Sigmoid colon (tissue), 3 donors: ENCODE data around the gene ADGRF3.

Source experiments
- POLR2A ChIP-seq, 2 donors: fragments of 450-650 bp; IDR thresholded peaks; one replicate each; pipeline ENCODE4 v1.6.1; 2016; ENCODE audit warnings: antibody characterized with exemption in 2 of 2, mild to moderate bottlenecking in 2 of 2, moderate library complexity in 2 of 2
- TF ChIP-seq, protein P1 (sequence below), 4 experiments: fragments of 450-650 bp in 3 of 4; fragments of 200-600 bp in 1 of 4; IDR thresholded peaks; one replicate each; pipeline ENCODE4 v1.5.1; 2016 to 2019; ENCODE audit warnings: antibody characterized with exemption in 4 of 4, mild to moderate bottlenecking in 3 of 4, moderate library complexity in 2 of 4

DNA sequence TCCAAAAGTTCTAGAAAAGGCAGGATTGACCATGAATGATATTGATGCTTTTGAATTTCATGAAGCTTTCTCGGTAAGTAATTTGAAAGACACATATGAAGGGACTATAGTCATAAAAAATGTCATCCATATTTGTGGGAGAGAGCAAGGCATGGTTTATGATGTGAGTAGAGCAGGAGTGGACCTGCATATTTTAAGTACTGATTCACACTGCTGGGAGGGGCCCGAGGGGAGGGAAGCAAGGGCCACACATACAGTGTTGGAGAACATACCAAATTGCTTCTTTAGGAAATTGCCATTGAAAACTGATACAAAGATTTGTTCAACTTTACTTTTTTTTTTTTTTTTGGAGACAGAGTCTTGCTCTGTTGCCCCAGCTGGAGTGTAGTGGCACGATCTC lies 62.5 kb downstream of the ADGRF3 start:
- TF ChIP-seq, protein P1, sequence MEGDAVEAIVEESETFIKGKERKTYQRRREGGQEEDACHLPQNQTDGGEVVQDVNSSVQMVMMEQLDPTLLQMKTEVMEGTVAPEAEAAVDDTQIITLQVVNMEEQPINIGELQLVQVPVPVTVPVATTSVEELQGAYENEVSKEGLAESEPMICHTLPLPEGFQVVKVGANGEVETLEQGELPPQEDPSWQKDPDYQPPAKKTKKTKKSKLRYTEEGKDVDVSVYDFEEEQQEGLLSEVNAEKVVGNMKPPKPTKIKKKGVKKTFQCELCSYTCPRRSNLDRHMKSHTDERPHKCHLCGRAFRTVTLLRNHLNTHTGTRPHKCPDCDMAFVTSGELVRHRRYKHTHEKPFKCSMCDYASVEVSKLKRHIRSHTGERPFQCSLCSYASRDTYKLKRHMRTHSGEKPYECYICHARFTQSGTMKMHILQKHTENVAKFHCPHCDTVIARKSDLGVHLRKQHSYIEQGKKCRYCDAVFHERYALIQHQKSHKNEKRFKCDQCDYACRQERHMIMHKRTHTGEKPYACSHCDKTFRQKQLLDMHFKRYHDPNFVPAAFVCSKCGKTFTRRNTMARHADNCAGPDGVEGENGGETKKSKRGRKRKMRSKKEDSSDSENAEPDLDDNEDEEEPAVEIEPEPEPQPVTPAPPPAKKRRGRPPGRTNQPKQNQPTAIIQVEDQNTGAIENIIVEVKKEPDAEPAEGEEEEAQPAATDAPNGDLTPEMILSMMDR (IDR thresholded peaks at IDR 0.05) = no peak
- no peak for TF ChIP-seq POLR2A (IDR thresholded peaks at IDR 0.05)
